GM12878 (cell line): Measurements from ENCODE around the gene RALGAPA1.
"Not testable (repeated sequence)": the region's sequence is repeated elsewhere in the genome, so short reads cannot be mapped to it uniquely, and the experiment has no call there.

ENCODE experiments used
- KDM1A ChIP-seq: fragments of 200-600 bp; sonication (generic); IDR thresholded peaks from 2 replicates; pipeline ENCODE4 v1.6.1; 2016; ENCODE audit warnings: borderline replicate concordance
- MTA2 ChIP-seq: fragments of 450-650 bp; IDR thresholded peaks from 2 replicates; pipeline ENCODE4 v1.6.1; 2016; ENCODE audit warnings: low read depth, mild to moderate bottlenecking, moderate library complexity
- TAF1 ChIP-seq: IDR thresholded peaks from 2 replicates; pipeline ENCODE4 v1.6.1; 2011; ENCODE audit warnings: mild to moderate bottlenecking, low read depth, low read length, borderline replicate concordance
- ZSCAN29 ChIP-seq: fragments of 450-650 bp; IDR thresholded peaks from 2 replicates; pipeline ENCODE4 v1.6.1; 2017; ENCODE audit warnings: mild to moderate bottlenecking, moderate library complexity
- TF ChIP-seq, protein P1 (sequence below), 3 experiments: IDR thresholded peaks in 2 of 3; conservative IDR thresholded peaks in 1 of 3; 2 replicates each; pipeline ENCODE4 v1.5.1; 2011; ENCODE audit warnings: low read depth in 3 of 3, low read length in 3 of 3, mild to moderate bottlenecking in 3 of 3, control low read depth in 2 of 3, moderate library complexity in 2 of 3, inconsistent platforms in 1 of 3, mixed read lengths in 1 of 3; ENCODE audit not compliant: control insufficient read depth in 2 of 3, insufficient read depth in 1 of 3; ENCODE audit errors: extremely low read depth in 1 of 3

DNA sequence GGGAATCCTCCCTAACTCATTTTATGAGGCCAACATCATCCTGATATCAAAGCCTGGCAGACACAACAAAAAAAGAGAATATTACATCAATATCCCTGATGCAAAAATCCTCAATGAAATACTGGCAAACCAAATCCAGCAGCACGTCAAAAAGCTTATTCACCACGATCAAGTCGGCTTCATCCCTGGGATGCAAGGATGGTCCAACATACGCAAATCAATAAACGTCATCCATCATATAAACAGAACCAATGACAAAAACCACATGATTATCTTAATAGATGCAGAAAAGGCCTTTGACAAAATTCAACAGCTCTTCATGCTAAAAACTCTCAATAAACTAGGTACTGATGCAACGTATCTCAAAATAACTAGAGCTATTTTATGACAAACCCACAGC lies 189.1 kb downstream of the RALGAPA1 start:
- TF ChIP-seq TAF1, ZSCAN29, MTA2, KDM1A: not testable (repeated sequence)
- TF ChIP-seq, protein P1, sequence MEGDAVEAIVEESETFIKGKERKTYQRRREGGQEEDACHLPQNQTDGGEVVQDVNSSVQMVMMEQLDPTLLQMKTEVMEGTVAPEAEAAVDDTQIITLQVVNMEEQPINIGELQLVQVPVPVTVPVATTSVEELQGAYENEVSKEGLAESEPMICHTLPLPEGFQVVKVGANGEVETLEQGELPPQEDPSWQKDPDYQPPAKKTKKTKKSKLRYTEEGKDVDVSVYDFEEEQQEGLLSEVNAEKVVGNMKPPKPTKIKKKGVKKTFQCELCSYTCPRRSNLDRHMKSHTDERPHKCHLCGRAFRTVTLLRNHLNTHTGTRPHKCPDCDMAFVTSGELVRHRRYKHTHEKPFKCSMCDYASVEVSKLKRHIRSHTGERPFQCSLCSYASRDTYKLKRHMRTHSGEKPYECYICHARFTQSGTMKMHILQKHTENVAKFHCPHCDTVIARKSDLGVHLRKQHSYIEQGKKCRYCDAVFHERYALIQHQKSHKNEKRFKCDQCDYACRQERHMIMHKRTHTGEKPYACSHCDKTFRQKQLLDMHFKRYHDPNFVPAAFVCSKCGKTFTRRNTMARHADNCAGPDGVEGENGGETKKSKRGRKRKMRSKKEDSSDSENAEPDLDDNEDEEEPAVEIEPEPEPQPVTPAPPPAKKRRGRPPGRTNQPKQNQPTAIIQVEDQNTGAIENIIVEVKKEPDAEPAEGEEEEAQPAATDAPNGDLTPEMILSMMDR (IDR thresholded peaks at IDR 0.05 in 2 of 3, conservative IDR thresholded peaks at IDR 0.05 in 1 of 3; ENCODE audit: control insufficient read depth in 2 of 3, extremely low read depth in 1 of 3, insufficient read depth in 1 of 3, low read depth in 3 of 3, low read length in 3 of 3), result not testable (repeated sequence)
